OCI-LY1 (cell line): ENCODE data around the gene BRS3.

Experiments used
- EZH2 ChIP-seq: fragments of 200-600 bp; sonication (generic), shearing (Covaris generic); IDR thresholded peaks from 2 replicates; pipeline ENCODE4 v1.8.0; 2017; ENCODE audit warnings: borderline replicate concordance, mixed run types, mild to moderate bottlenecking, antibody characterized with exemption, low read length, moderate library complexity, mixed read lengths
- TF ChIP-seq, protein P1 (sequence below): fragments of 200-600 bp; sonication (generic), shearing (Covaris generic); IDR thresholded peaks from 2 replicates; pipeline ENCODE4 v1.5.1; 2017; ENCODE audit warnings: mild to moderate bottlenecking, antibody characterized with exemption, low read length, moderate library complexity, mixed read lengths

GRCh38 chrX:136476501-136476900, 11.2 kb upstream of the BRS3 start:
- TF ChIP-seq, protein P1, sequence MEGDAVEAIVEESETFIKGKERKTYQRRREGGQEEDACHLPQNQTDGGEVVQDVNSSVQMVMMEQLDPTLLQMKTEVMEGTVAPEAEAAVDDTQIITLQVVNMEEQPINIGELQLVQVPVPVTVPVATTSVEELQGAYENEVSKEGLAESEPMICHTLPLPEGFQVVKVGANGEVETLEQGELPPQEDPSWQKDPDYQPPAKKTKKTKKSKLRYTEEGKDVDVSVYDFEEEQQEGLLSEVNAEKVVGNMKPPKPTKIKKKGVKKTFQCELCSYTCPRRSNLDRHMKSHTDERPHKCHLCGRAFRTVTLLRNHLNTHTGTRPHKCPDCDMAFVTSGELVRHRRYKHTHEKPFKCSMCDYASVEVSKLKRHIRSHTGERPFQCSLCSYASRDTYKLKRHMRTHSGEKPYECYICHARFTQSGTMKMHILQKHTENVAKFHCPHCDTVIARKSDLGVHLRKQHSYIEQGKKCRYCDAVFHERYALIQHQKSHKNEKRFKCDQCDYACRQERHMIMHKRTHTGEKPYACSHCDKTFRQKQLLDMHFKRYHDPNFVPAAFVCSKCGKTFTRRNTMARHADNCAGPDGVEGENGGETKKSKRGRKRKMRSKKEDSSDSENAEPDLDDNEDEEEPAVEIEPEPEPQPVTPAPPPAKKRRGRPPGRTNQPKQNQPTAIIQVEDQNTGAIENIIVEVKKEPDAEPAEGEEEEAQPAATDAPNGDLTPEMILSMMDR: no peak
- TF ChIP-seq EZH2: no peak
